GM18520 (cell line): ENCODE measurements around the gene CTIF.

ENCODE experiments used
- ATAC-seq: cut with Tn5 transposase; IDR thresholded peaks from one replicate; pipeline ENCODE4 v1.9.1; 2021; ENCODE audit not compliant: unreplicated experiment

Gene CTIF

GRCh38 chr18:48599391-48599790 lies 60.6 kb downstream of the CTIF start:
- ATAC-seq, result no peak

- ATAC-seq, result no peak
Observed at GRCh38 chr18:48600046-48600445, 61.2 kb downstream of the CTIF start.

- no peak for ATAC-seq
Observed at GRCh38 chr18:48600456-48601090, 61.7 kb downstream of the CTIF start.

GRCh38 chr18:48601343-48601742 lies 62.5 kb downstream of the CTIF start:
- no peak for ATAC-seq

GRCh38 chr18:48602759-48603390 lies 64.0 kb downstream of the CTIF start:
- no peak for ATAC-seq

GRCh38 chr18:48605408-48605845 lies 66.6 kb downstream of the CTIF start:
- ATAC-seq, result no peak

- no peak for ATAC-seq
Observed at GRCh38 chr18:48607056-48607984, 68.5 kb downstream of the CTIF start.

GRCh38 chr18:48608581-48608980 lies 69.8 kb downstream of the CTIF start:
- ATAC-seq, result no peak

- no peak for ATAC-seq
Observed at GRCh38 chr18:48609114-48609513, 70.3 kb downstream of the CTIF start.

- ATAC-seq, result no peak
Observed at GRCh38 chr18:48609820-48610815, 71.3 kb downstream of the CTIF start.

GRCh38 chr18:48611203-48611602 lies 72.4 kb downstream of the CTIF start:
- no peak for ATAC-seq

- ATAC-seq, result no peak
Observed at GRCh38 chr18:48611785-48612480, 73.1 kb downstream of the CTIF start.

GRCh38 chr18:48612511-48612910 lies 73.7 kb downstream of the CTIF start:
- no peak for ATAC-seq

GRCh38 chr18:48612917-48613316 lies 74.1 kb downstream of the CTIF start:
- ATAC-seq, result no peak

- no peak for ATAC-seq
Observed at GRCh38 chr18:48613589-48614404, 75.0 kb downstream of the CTIF start.

GRCh38 chr18:48615566-48616401 lies 77.0 kb downstream of the CTIF start:
- ATAC-seq, result no peak

- ATAC-seq, result no peak
Observed at GRCh38 chr18:48616484-48617255, 77.8 kb downstream of the CTIF start.
